Measurements from ENCODE around the gene FAM114A2. TPM values are rescaled to one million over a fixed set of nuclear protein-coding genes. Genes with fewer than 3 reads are reported as not detected.

Gene FAM114A2
- total and polyA plus RNA-seq, 10 donors = 6.3 to 37.3 (median 31.7) TPM

- intact Hi-C loops (cut with DNase I; ENCODE audit: low total_unique reads) = no loop called here
- WGBS, 5 donors = 49 to 75% (median 54%) methylated on average over 6 of the region's 6 CpGs
- Histone ChIP-seq H3K9me3 (no peaks in the 10 kb centered on the region), H3K27me3 (replicated peaks in 1 of 7) (no peaks in the 10 kb centered on the region), H3K27ac (no peak overlapping the region), H3K4me3 (no peak overlapping the region), H3K36me3 (peaks cover 0 to 32% (median 8%) of the 10 kb centered on the region in 6 donors), H3K4me1 (peaks cover 0 to 24% (median 13%) of the 10 kb centered on the region in 6 donors)
- TF ChIP-seq POLR2A (IDR thresholded peaks at IDR 0.05) (no peak), POLR2AphosphoS5 (IDR thresholded peaks at IDR 0.05) (no peak), CTCF (IDR thresholded peaks at IDR 0.05 in 8 of 11, conservative IDR thresholded peaks at IDR 0.05 in 3 of 11) (no peak)
- DNase-seq = no peak
These were observed 20.3 kb upstream of the FAM114A2 start for GRCh38 chr5:154059039-154059430.

- 69 to 83% (median 73%) methylated on average over 10 of the region's 10 CpGs for WGBS, 5 donors
- Histone ChIP-seq H3K36me3 (peaks cover 0 to 39% (median 15%) of the 10 kb centered on the region in 6 donors), H3K27ac (no peak overlapping the region), H3K4me1 (peaks cover 0 to 24% (median 13%) of the 10 kb centered on the region in 6 donors), H3K4me3 (no peak overlapping the region), H3K9me3 (no peaks in the 10 kb centered on the region), H3K27me3 (replicated peaks in 1 of 7) (no peaks in the 10 kb centered on the region)
- intact Hi-C loops (cut with DNase I; ENCODE audit: low total_unique reads) = no loop called here
- no peak for DNase-seq
- no peak for TF ChIP-seq POLR2A (IDR thresholded peaks at IDR 0.05)
- TF ChIP-seq POLR2AphosphoS5 (IDR thresholded peaks at IDR 0.05) = no peak
- no peak for TF ChIP-seq CTCF (IDR thresholded peaks at IDR 0.05 in 8 of 11, conservative IDR thresholded peaks at IDR 0.05 in 3 of 11)
These were observed 19.6 kb upstream of the FAM114A2 start for GRCh38 chr5:154058055-154059038.

- no peaks in the 10 kb centered on the region for H3K27me3 ChIP-seq (replicated peaks in 1 of 7)
- peaks cover 0 to 24% (median 13%) of the 10 kb centered on the region in 6 donors for H3K4me1 ChIP-seq
- intact Hi-C loops (cut with DNase I; ENCODE audit: low total_unique reads) = no loop called here
- no peak overlapping the region for H3K4me3 ChIP-seq
- TF ChIP-seq POLR2A (IDR thresholded peaks at IDR 0.05) (no peak), POLR2AphosphoS5 (IDR thresholded peaks at IDR 0.05) (no peak), CTCF (IDR thresholded peaks at IDR 0.05 in 8 of 11, conservative IDR thresholded peaks at IDR 0.05 in 3 of 11) (no peak)
- WGBS, 5 donors = 91 to 98% (median 95%) methylated on average over 2 of the region's 2 CpGs
- H3K27ac ChIP-seq = no peak overlapping the region
- peaks cover 0 to 70% (median 27%) of the 10 kb centered on the region in 6 donors for H3K36me3 ChIP-seq
- DNase-seq = no peak
- H3K9me3 ChIP-seq = no peaks in the 10 kb centered on the region
These were observed 16.5 kb upstream of the FAM114A2 start for GRCh38 chr5:154055201-154055600.

GRCh38 chr5:154053468-154053867, 14.8 kb upstream of the FAM114A2 start:
- Histone ChIP-seq H3K4me3 (no peak overlapping the region), H3K36me3 (peaks cover 0 to 77% (median 29%) of the 10 kb centered on the region in 6 donors), H3K27ac (no peak overlapping the region), H3K27me3 (replicated peaks in 1 of 7) (no peaks in the 10 kb centered on the region), H3K9me3 (no peaks in the 10 kb centered on the region), H3K4me1 (peaks cover 0 to 22% (median 3%) of the 10 kb centered on the region in 6 donors)
- TF ChIP-seq POLR2A (IDR thresholded peaks at IDR 0.05) (no peak), CTCF (IDR thresholded peaks at IDR 0.05 in 8 of 11, conservative IDR thresholded peaks at IDR 0.05 in 3 of 11) (no peak), POLR2AphosphoS5 (IDR thresholded peaks at IDR 0.05) (no peak)
- WGBS, 5 donors = 82 to 92% (median 88%) methylated on average over 4 of the region's 4 CpGs
- intact Hi-C loops (cut with DNase I; ENCODE audit: low total_unique reads) = no loop called here
- DNase-seq = no peak

All from spleen (tissue), 11 donors.